Activated T-cell treated with anti-CD3 and anti-CD28 coated beads, Interleukin-2, amount 50 U/mL, for 1 hour (primary cell): ENCODE results near the gene SLX4IP.

ENCODE experiments used
- DNase-seq: peaks from one replicate; pipeline ENCODE4 v3.0.0-alpha.2; 2020

SLX4IP gene

GRCh38 chr20:10467681-10468339, 32.7 kb downstream of the SLX4IP start:
- no peak for DNase-seq

GRCh38 chr20:10468340-10468845, 33.3 kb downstream of the SLX4IP start:
- no peak for DNase-seq

GRCh38 chr20:10469056-10469455, 34.0 kb downstream of the SLX4IP start:
- no peak for DNase-seq

- DNase-seq: no peak
Measured at GRCh38 chr20:10469599-10469998, 34.5 kb downstream of the SLX4IP start.

- DNase-seq: no peak
Measured at GRCh38 chr20:10470276-10470675, 35.2 kb downstream of the SLX4IP start.

GRCh38 chr20:10472871-10473270, 37.8 kb downstream of the SLX4IP start:
- DNase-seq: no peak

- no peak for DNase-seq
Measured at GRCh38 chr20:10474606-10475184, 39.6 kb downstream of the SLX4IP start.

- no peak for DNase-seq
Measured at GRCh38 chr20:10475225-10475624, 40.1 kb downstream of the SLX4IP start.

- DNase-seq: no peak
Measured at GRCh38 chr20:10476319-10476724, 41.2 kb downstream of the SLX4IP start.

- no peak for DNase-seq
Measured at GRCh38 chr20:10478205-10478604, 43.1 kb downstream of the SLX4IP start.

- no peak for DNase-seq
Measured at GRCh38 chr20:10478930-10479329, 43.8 kb downstream of the SLX4IP start.

GRCh38 chr20:10481676-10482075, 46.6 kb downstream of the SLX4IP start:
- DNase-seq: no peak

GRCh38 chr20:10483691-10484090, 48.6 kb downstream of the SLX4IP start:
- no peak for DNase-seq

- DNase-seq: no peak
Measured at GRCh38 chr20:10487142-10488136, 52.3 kb downstream of the SLX4IP start.

GRCh38 chr20:10488534-10488933, 53.4 kb downstream of the SLX4IP start:
- DNase-seq: no peak

- DNase-seq: no peak
Measured at GRCh38 chr20:10489853-10490252, 54.7 kb downstream of the SLX4IP start.

GRCh38 chr20:10490257-10490656, 55.2 kb downstream of the SLX4IP start:
- DNase-seq: no peak

GRCh38 chr20:10490706-10491105, 55.6 kb downstream of the SLX4IP start:
- no peak for DNase-seq

GRCh38 chr20:10492065-10492464, 57.0 kb downstream of the SLX4IP start:
- no peak for DNase-seq

- no peak for DNase-seq
Measured at GRCh38 chr20:10492844-10493243, 57.7 kb downstream of the SLX4IP start.

- DNase-seq: no peak
Measured at GRCh38 chr20:10495173-10495572, 60.1 kb downstream of the SLX4IP start.

GRCh38 chr20:10496465-10496864, 61.4 kb downstream of the SLX4IP start:
- no peak for DNase-seq

- no peak for DNase-seq
Measured at GRCh38 chr20:10497283-10497682, 62.2 kb downstream of the SLX4IP start.

- no peak for DNase-seq
Measured at GRCh38 chr20:10497791-10498190, 62.7 kb downstream of the SLX4IP start.
